ENCODE results near the gene GALNT5.
A peak's percentile ranks its signal among the peaks of the same experiment; 100 is the strongest.
"Not testable (repeated sequence)": the region's sequence is repeated elsewhere in the genome, so short reads cannot be mapped to it uniquely, and the experiment has no call there.

Gene GALNT5, protein sequence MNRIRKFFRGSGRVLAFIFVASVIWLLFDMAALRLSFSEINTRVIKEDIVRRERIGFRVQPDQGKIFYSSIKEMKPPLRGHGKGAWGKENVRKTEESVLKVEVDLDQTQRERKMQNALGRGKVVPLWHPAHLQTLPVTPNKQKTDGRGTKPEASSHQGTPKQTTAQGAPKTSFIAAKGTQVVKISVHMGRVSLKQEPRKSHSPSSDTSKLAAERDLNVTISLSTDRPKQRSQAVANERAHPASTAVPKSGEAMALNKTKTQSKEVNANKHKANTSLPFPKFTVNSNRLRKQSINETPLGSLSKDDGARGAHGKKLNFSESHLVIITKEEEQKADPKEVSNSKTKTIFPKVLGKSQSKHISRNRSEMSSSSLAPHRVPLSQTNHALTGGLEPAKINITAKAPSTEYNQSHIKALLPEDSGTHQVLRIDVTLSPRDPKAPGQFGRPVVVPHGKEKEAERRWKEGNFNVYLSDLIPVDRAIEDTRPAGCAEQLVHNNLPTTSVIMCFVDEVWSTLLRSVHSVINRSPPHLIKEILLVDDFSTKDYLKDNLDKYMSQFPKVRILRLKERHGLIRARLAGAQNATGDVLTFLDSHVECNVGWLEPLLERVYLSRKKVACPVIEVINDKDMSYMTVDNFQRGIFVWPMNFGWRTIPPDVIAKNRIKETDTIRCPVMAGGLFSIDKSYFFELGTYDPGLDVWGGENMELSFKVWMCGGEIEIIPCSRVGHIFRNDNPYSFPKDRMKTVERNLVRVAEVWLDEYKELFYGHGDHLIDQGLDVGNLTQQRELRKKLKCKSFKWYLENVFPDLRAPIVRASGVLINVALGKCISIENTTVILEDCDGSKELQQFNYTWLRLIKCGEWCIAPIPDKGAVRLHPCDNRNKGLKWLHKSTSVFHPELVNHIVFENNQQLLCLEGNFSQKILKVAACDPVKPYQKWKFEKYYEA

DNA sequence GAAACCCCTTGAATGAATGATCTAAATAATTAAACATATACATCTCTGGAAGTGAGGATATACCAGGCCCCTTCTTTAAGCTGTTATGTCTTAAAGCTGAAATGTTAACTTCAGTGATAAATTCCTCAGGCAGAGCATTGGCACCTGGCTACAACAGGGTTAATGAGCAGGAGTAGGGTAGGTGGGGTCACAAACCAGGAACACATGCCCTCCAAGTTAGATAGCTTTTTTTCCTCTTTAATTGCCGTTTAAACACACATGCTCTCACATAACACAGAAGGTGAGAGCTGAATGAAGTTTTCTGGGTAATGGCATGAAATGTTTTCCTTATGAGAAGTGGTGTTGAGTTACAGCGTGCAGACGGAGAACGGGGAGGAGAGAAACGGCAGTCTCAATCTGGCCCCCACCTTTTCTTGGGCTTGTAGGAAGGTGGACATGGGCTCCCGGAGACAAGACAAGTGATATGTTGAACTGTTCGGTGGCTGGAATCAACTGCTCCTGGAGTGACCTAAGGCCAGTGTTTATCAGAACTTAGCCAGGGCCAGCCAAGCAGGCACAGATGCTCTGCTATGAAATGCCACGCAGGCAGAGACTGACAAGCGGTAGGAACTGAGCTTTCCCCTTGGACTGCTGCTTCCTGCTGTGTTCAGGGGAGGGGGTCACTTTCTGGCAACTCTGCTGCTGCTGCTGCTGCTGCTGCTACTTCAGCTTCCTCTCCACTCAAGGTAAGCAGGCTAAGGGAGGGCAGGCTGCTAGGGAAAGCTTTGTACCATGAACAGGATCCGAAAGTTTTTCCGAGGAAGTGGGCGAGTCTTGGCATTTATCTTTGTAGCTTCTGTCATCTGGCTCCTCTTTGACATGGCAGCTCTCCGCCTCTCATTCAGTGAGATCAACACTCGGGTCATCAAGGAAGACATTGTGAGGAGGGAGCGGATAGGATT, at the start of gene GALNT5:
Gene GALNT5 (plus strand): TSS at position 394 of the 941 bp plus-strand sequence. CDS start 378 bp downstream, at position 772.
- Histone ChIP-seq H3K36me3 (ENCODE audit: control insufficient read depth in 1 of 2, insufficient read depth in 2 of 2, low read length in 2 of 2) (no peaks in the 10 kb centered on the region), H3K9me3 (ENCODE audit: control insufficient read depth in 1 of 2, low read length in 2 of 2) (no peaks in the 10 kb centered on the region), H3K4me1 (ENCODE audit: control insufficient read depth in 1 of 2, insufficient read depth in 2 of 2, low read length in 2 of 2) (peaks cover 5 to 8% of the 10 kb centered on the region in 2 donors), H3K27ac (ENCODE audit: low read length) (no peak within 1 kb of the TSS), H3K4me3 (ENCODE audit: low read depth in 1 of 2, low read length in 2 of 2) (peak within 1 kb of the TSS; percentile 43 to 63), H3K27me3 (ENCODE audit: low read depth, low read length) (no peaks in the 10 kb centered on the region)

DNA sequence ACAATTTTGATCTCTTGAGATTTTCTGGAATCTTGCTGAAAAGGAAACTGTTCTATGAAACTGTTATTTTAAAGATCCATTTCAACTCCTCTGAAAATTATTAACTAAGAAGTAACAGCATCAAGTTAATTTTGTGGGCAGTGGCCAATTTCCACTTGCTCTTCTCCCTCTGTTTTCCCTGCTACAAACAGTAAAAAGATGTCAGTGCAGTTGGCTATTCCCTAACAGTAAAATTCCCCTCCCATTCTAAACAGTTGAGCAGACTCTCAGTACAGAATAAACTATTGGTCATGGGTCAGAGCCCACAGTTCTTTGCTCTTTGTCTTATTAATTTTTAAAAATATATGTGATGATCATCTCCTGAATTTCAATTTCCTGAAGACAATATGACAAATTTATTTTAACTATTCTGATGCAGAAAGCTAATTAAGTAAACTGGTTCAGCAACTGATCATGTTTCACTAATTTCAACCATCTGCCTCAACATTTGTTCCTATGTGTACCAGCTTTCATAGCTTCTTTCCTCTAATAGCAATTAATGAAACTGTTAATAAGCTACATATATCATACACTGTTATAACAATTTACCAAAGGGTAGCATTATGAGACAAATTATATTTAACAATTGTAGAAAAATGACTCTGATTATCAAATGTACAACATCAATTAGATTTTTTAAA, 41.1 kb upstream of the GALNT5 start:
- Histone ChIP-seq H3K4me1 (ENCODE audit: control insufficient read depth in 1 of 2, insufficient read depth in 2 of 2, low read length in 2 of 2) (no peaks in the 10 kb centered on the region), H3K9me3 (ENCODE audit: control insufficient read depth in 1 of 2, low read length in 2 of 2) (no peaks in the 10 kb centered on the region), H3K27ac (ENCODE audit: low read length) (no peak overlapping the region), H3K36me3 (ENCODE audit: control insufficient read depth in 1 of 2, insufficient read depth in 2 of 2, low read length in 2 of 2) (no peaks in the 10 kb centered on the region), H3K27me3 (ENCODE audit: low read depth, low read length) (no peaks in the 10 kb centered on the region), H3K4me3 (ENCODE audit: low read depth in 1 of 2, low read length in 2 of 2) (no peak overlapping the region)

DNA sequence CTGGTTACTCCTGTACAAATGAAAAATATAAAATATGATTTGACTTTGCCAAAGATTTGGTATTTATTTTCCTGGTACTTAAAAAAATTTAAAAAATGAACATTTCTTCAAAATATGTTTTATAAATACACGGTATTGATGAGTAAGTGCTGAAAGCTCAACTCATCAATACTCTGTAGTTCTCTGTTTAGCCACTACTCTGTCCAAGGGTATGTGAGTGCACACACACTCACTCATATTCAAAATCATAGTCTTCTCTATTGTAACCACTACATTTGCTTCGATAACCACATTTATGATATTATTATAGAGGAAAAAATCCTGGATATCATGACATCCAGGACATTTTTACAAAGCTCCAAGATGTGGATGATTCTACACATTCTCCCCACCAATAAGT, 40.1 kb upstream of the GALNT5 start:
- Histone ChIP-seq H3K4me3 (ENCODE audit: low read depth in 1 of 2, low read length in 2 of 2) (no peak overlapping the region), H3K27me3 (ENCODE audit: low read depth, low read length) (no peaks in the 10 kb centered on the region)

DNA sequence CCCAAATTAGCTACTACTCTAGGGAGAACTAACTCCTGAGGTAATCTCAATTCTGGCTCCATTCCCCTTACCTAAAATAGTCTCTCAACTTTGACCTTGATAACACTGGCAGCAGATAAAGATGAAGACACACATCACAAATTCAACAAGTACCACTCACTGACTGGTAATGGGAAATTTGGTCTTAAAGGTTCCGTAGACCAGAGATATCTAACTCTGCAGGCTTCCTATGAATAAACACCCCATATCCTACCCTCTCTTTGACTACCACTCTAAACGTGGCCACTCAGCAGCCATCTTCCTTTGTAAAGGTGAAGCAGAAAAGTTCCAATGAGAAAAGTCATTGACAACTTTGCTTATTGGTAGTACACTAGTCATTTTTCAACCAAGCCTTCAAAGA, 38.6 kb upstream of the GALNT5 start:
- H3K9me3 ChIP-seq (ENCODE audit: control insufficient read depth in 1 of 2, low read length in 2 of 2), result no peaks in the 10 kb centered on the region
- no peaks in the 10 kb centered on the region for H3K27me3 ChIP-seq (ENCODE audit: low read depth, low read length)
- H3K4me3 ChIP-seq (ENCODE audit: low read depth in 1 of 2, low read length in 2 of 2), result no peak overlapping the region
- no peaks in the 10 kb centered on the region for H3K4me1 ChIP-seq (ENCODE audit: control insufficient read depth in 1 of 2, insufficient read depth in 2 of 2, low read length in 2 of 2)
- no peaks in the 10 kb centered on the region for H3K36me3 ChIP-seq (ENCODE audit: control insufficient read depth in 1 of 2, insufficient read depth in 2 of 2, low read length in 2 of 2)
- H3K27ac ChIP-seq (ENCODE audit: low read length), result no peak overlapping the region

More for the DNA sequence above, 40.1 kb upstream of the GALNT5 start:
- Histone ChIP-seq H3K9me3 (ENCODE audit: control insufficient read depth in 1 of 2, low read length in 2 of 2) (no peaks in the 10 kb centered on the region), H3K4me1 (ENCODE audit: control insufficient read depth in 1 of 2, insufficient read depth in 2 of 2, low read length in 2 of 2) (no peaks in the 10 kb centered on the region), H3K36me3 (ENCODE audit: control insufficient read depth in 1 of 2, insufficient read depth in 2 of 2, low read length in 2 of 2) (no peaks in the 10 kb centered on the region), H3K27ac (ENCODE audit: low read length) (no peak overlapping the region)

DNA sequence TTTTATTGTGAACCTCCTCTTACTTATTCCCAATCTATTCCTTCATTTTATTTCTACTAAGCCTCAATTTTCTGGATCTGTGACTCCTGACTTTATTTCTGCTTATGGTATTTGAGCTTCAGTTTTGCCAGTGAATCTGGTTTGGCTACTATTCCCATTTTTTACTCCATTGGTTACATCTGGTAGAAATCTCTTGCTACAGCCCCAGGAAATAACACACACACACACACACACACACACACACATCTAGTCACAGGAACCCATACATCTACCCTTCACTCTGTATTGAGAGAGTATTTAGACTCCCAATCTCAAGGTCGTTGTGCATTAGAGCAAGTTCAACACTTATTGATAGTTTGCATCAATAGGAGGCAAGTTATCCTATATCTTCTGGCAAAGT, 37.0 kb upstream of the GALNT5 start:
- Histone ChIP-seq H3K9me3 (ENCODE audit: control insufficient read depth in 1 of 2, low read length in 2 of 2) (no peaks in the 10 kb centered on the region), H3K27me3 (ENCODE audit: low read depth, low read length) (no peaks in the 10 kb centered on the region), H3K36me3 (ENCODE audit: control insufficient read depth in 1 of 2, insufficient read depth in 2 of 2, low read length in 2 of 2) (no peaks in the 10 kb centered on the region), H3K4me3 (ENCODE audit: low read depth in 1 of 2, low read length in 2 of 2) (no peak overlapping the region), H3K4me1 (ENCODE audit: control insufficient read depth in 1 of 2, insufficient read depth in 2 of 2, low read length in 2 of 2) (no peaks in the 10 kb centered on the region), H3K27ac (ENCODE audit: low read length) (no peak overlapping the region)

DNA sequence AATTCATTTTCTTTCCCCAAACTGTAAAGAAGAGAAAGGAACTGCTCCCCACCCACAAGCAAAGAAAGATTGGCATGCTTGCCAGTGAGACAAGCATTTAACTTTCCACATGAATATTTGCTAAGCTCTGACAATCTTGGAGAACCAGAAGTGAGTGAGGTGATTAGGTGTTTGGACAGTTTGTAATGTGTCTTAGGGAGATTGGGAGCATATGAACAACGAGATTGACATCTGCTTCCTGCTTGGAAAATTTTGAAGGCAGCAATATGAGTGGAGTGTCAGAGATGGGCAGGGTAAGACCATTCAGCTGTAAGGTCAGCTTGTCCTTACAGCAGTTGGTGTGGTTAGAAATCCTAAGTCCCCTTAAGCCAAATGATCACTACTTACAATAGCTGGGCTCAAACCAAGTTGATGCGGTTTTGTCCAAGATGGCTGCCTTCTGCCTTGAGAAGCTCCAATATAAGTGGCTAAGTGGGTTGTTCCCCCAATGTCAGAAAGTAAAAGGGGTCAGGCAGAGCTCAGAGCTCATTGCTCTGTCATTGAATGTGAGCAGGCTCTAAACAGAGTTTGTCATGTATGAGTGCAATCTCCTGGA, 36.0 kb upstream of the GALNT5 start:
- Histone ChIP-seq H3K4me1 (ENCODE audit: control insufficient read depth in 1 of 2, insufficient read depth in 2 of 2, low read length in 2 of 2) (no peaks in the 10 kb centered on the region), H3K27ac (ENCODE audit: low read length) (no peak overlapping the region), H3K4me3 (ENCODE audit: low read depth in 1 of 2, low read length in 2 of 2) (no peak overlapping the region), H3K36me3 (ENCODE audit: control insufficient read depth in 1 of 2, insufficient read depth in 2 of 2, low read length in 2 of 2) (no peaks in the 10 kb centered on the region), H3K27me3 (ENCODE audit: low read depth, low read length) (no peaks in the 10 kb centered on the region), H3K9me3 (ENCODE audit: control insufficient read depth in 1 of 2, low read length in 2 of 2) (no peaks in the 10 kb centered on the region)

DNA sequence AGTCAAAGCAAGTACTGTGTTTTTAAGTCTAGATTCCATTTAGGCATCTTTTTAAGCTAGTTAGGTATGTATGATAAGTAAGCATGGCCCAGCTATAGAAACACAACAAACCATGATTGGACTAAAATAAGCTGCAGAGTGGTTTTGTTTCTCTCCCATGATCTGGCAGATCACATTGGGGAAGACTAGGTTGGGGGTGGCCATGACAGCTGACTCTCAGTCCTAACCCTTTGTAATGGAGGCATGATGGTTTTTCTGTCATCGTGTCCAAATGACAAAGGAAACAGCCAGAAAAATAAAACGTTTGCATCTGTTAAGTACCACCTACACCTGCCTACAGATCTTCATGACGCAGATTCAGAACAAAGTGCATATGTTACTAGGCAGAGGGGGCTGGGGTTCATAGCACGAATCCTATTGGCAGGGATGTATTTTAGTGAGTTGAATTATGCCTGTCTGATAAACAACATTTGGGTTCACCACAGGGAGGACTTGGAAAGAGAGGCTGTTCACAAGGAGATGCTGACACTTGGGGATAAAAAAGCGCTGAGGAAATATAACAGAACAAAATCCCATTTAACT, 33.8 kb upstream of the GALNT5 start:
- H3K27me3 ChIP-seq (ENCODE audit: low read depth, low read length), result no peaks in the 10 kb centered on the region
- H3K27ac ChIP-seq (ENCODE audit: low read length), result no peak overlapping the region
- H3K4me3 ChIP-seq (ENCODE audit: low read depth in 1 of 2, low read length in 2 of 2), result no peak overlapping the region
- no peaks in the 10 kb centered on the region for H3K36me3 ChIP-seq (ENCODE audit: control insufficient read depth in 1 of 2, insufficient read depth in 2 of 2, low read length in 2 of 2)
- no peaks in the 10 kb centered on the region for H3K4me1 ChIP-seq (ENCODE audit: control insufficient read depth in 1 of 2, insufficient read depth in 2 of 2, low read length in 2 of 2)
- H3K9me3 ChIP-seq (ENCODE audit: control insufficient read depth in 1 of 2, low read length in 2 of 2), result no peaks in the 10 kb centered on the region

DNA sequence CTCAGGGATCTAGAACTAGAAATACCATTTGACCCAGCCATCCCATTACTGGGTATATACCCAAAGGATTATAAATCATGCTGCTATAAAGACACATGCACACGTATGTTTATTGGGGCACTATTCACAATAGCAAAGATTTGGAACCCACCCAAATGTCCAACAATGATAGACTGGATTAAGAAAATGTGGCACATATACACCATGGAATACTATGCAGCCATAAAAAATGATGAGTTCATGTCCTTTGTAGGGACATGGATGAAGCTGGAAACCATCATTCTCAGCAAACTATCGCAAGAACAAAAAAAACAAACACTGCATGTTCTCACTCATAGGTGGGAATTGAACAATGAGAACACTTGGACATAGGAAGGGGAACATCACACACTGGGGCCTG, 33.1 kb upstream of the GALNT5 start:
- H3K9me3 ChIP-seq (ENCODE audit: control insufficient read depth in 1 of 2, low read length in 2 of 2); H3K4me1 ChIP-seq (ENCODE audit: control insufficient read depth in 1 of 2, insufficient read depth in 2 of 2, low read length in 2 of 2); H3K27ac ChIP-seq (ENCODE audit: low read length); H3K36me3 ChIP-seq (ENCODE audit: control insufficient read depth in 1 of 2, insufficient read depth in 2 of 2, low read length in 2 of 2); H3K27me3 ChIP-seq (ENCODE audit: low read depth, low read length); H3K4me3 ChIP-seq (ENCODE audit: low read depth in 1 of 2, low read length in 2 of 2): not testable (repeated sequence)

DNA sequence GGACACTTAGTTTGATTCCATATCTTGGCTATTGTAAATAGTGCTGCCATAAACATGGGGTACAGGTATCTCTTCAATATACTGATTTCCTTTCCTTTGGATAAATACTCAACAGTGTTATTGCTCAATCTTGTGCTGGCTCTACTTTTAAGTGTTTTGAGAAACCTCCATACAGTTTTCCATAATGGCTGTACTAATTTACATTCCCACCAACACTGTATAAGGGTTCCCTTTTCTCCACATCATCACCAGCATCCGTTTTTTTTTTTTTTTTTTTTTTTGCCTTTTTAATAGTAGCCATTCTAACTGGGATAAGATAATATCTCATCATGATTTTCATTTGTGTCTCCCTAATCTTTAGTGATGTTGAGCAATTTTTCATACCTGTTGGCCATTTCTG, 29.9 kb upstream of the GALNT5 start:
- Histone ChIP-seq H3K36me3 (ENCODE audit: control insufficient read depth in 1 of 2, insufficient read depth in 2 of 2, low read length in 2 of 2) (no peaks in the 10 kb centered on the region), H3K27ac (ENCODE audit: low read length) (no peak overlapping the region), H3K4me1 (ENCODE audit: control insufficient read depth in 1 of 2, insufficient read depth in 2 of 2, low read length in 2 of 2) (no peaks in the 10 kb centered on the region), H3K4me3 (ENCODE audit: low read depth in 1 of 2, low read length in 2 of 2) (no peak overlapping the region), H3K9me3 (ENCODE audit: control insufficient read depth in 1 of 2, low read length in 2 of 2) (no peaks in the 10 kb centered on the region), H3K27me3 (ENCODE audit: low read depth, low read length) (no peaks in the 10 kb centered on the region)

DNA sequence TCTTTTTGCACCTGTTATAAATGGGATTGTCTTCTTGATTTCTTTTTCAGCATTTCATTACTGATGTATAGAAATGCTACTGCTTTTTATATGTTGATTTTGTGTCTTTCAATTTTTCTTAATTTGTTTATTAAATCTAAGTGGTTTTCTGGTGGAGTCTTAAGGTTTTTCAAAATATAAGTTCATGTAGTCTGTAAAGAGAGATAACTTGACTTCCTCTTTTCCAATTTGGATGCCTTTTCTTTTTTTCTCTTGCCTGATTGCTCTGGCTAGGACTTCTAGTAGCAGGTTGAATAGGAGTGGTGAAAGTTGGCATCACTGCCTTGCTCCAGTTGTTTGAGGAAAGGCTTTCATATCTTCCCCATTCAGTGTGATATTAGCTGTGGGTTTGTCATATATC, 28.6 kb upstream of the GALNT5 start:
- no peak overlapping the region for H3K4me3 ChIP-seq (ENCODE audit: low read depth in 1 of 2, low read length in 2 of 2)
- H3K4me1 ChIP-seq (ENCODE audit: control insufficient read depth in 1 of 2, insufficient read depth in 2 of 2, low read length in 2 of 2), result no peaks in the 10 kb centered on the region
- no peaks in the 10 kb centered on the region for H3K9me3 ChIP-seq (ENCODE audit: control insufficient read depth in 1 of 2, low read length in 2 of 2)
- H3K27me3 ChIP-seq (ENCODE audit: low read depth, low read length), result no peaks in the 10 kb centered on the region
- no peaks in the 10 kb centered on the region for H3K36me3 ChIP-seq (ENCODE audit: control insufficient read depth in 1 of 2, insufficient read depth in 2 of 2, low read length in 2 of 2)
- no peak overlapping the region for H3K27ac ChIP-seq (ENCODE audit: low read length)

Measured in muscle layer of duodenum (tissue), 2 donors.